Astrocyte (in vitro differentiated cells and primary cell): Measurements from ENCODE around the gene MEGF10.

Experiments used
- CTCF ChIP-seq: IDR thresholded peaks from 2 replicates; pipeline ENCODE4 v1.5.1; 2011; ENCODE audit warnings: low read depth, mild to moderate bottlenecking, inconsistent platforms, low read length, moderate library complexity; ENCODE audit not compliant: insufficient read depth
- EZH2 ChIP-seq: IDR thresholded peaks from 2 replicates; pipeline ENCODE4 v1.6.1; 2012; ENCODE audit warnings: mild to moderate bottlenecking, low read length, inconsistent platforms; ENCODE audit not compliant: insufficient read depth

DNA sequence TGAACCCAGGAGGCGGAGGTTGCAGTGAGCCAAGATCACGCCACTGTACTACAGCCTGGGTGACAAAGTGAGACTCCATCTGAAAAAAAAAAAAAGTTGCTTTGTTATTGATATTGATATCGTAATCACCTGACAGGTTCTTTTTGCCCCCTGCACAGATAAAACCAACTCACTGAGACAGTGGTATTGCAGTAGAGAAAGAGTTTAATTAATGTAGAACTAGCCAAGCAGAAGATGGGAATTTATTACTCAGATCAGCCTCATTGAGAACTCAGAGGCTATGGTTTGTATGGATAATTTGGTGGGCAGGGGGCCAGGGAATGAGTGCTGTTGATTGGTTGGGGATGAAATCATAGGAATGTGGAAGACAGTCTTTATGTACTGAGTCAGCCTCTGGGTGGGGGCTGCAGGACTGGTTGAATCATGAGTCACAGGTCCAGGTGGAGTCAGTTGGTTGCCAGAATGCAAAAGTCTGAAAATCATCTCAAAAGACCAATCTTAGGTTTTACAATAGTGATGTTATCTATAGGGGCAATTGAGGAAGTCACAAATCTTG is 35.8 kb upstream of the MEGF10 start:
- TF ChIP-seq CTCF, result no peak
- no peak for TF ChIP-seq EZH2
